ENCODE data around the gene IVD. TPM values are rescaled to one million over a fixed set of nuclear protein-coding genes. Genes with fewer than 3 reads are reported as not detected.

Gene IVD
- total RNA-seq, 1 experiment from 2014 or later = 93.1 TPM

DNA sequence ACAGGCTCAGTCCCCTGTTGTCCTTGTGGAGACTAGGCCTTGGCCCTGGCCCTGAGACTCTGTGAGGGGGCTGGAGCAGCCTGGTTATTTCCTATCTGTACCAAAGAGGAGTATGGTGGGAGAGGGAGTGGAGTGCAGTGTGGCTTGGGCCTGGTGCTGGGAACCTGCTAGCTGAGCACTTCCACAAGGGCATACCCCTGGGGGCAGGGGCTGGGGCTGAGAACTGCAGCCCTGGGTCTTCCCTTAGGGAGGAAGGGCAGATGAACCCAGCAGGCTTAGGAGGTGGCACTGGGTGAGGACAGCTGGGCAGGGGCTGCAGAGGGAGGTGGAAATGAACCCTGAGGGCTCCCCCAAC lies 61.6 kb downstream of the IVD start:
- no peak overlapping the region for H2AK5ac ChIP-seq (ENCODE audit: insufficient read length, low read length)
- no peak overlapping the region for H2BK5ac ChIP-seq (ENCODE audit: insufficient read length, low read length)
- no peak overlapping the region for H3K4ac ChIP-seq (ENCODE audit: low read depth, low read length)
- H2BK12ac ChIP-seq (ENCODE audit: insufficient read length, low read depth, low read length) = no peak overlapping the region
- H3K9me3 ChIP-seq (ENCODE audit: control insufficient read depth, low read depth, low read length) = no peaks in the 10 kb centered on the region
- H3K27me3 ChIP-seq (ENCODE audit: insufficient read depth, low read length) = no peaks in the 10 kb centered on the region
- no peaks in the 10 kb centered on the region for H3K79me2 ChIP-seq (ENCODE audit: insufficient read depth, low read length)
- H3K23ac ChIP-seq (ENCODE audit: insufficient read length, low read depth, low read length) = no peak overlapping the region
- H3K9me3 Mint-ChIP-seq = no peaks in the 10 kb centered on the region
- H4K20me1 ChIP-seq (ENCODE audit: control insufficient read depth, insufficient read depth, insufficient read length) = peaks cover 4% of the 10 kb centered on the region
- no peaks in the 10 kb centered on the region; the same call in 1 of the 2 replicates for H3K4me1 ChIP-seq (ENCODE audit: insufficient read depth, low read length)
- TF ChIP-seq, protein P1, sequence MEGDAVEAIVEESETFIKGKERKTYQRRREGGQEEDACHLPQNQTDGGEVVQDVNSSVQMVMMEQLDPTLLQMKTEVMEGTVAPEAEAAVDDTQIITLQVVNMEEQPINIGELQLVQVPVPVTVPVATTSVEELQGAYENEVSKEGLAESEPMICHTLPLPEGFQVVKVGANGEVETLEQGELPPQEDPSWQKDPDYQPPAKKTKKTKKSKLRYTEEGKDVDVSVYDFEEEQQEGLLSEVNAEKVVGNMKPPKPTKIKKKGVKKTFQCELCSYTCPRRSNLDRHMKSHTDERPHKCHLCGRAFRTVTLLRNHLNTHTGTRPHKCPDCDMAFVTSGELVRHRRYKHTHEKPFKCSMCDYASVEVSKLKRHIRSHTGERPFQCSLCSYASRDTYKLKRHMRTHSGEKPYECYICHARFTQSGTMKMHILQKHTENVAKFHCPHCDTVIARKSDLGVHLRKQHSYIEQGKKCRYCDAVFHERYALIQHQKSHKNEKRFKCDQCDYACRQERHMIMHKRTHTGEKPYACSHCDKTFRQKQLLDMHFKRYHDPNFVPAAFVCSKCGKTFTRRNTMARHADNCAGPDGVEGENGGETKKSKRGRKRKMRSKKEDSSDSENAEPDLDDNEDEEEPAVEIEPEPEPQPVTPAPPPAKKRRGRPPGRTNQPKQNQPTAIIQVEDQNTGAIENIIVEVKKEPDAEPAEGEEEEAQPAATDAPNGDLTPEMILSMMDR (conservative IDR thresholded peaks at IDR 0.05) = no peak
- DNase-seq = no peak
- no peak overlapping the region for H4K5ac ChIP-seq (ENCODE audit: insufficient read length, low read depth, low read length)
- H2BK20ac ChIP-seq (ENCODE audit: low read depth, low read length, poor library complexity, severe bottlenecking) = no peak overlapping the region
- H3K36me3 Mint-ChIP-seq (ENCODE audit: insufficient read depth in 1 of 3, low read depth in 3 of 3) = peaks cover 23 to 46% (median 43%) of the 10 kb centered on the region in 3 experiments; a peak in 6 of 7 replicates
- peaks cover 14 to 18% of the 10 kb centered on the region in 2 experiments for H3K4me1 Mint-ChIP-seq
- no peak overlapping the region for H3K9ac ChIP-seq (ENCODE audit: extremely low read depth, insufficient read length, low read length)
- no peak overlapping the region; a peak in 1 of 5 replicates for H3K4me3 Mint-ChIP-seq
- H3K18ac ChIP-seq (ENCODE audit: insufficient read length, low read depth, low read length) = no peak overlapping the region
- no peak overlapping the region for H2BK120ac ChIP-seq (ENCODE audit: low read depth, low read length, poor library complexity, severe bottlenecking)
- no peak overlapping the region for H3K56ac ChIP-seq (ENCODE audit: insufficient read length, low read depth, low read length)
- no peak overlapping the region for H3K4me2 ChIP-seq (ENCODE audit: insufficient read depth, insufficient read length, low read length)
- H3K27ac Mint-ChIP-seq = no peak overlapping the region; a peak in 1 of 7 replicates
- no peak overlapping the region for H2BK15ac ChIP-seq (ENCODE audit: low read depth, low read length)
- peaks cover 10% of the 10 kb centered on the region for H3K23me2 ChIP-seq (ENCODE audit: insufficient read length, low read depth, low read length, poor library complexity, severe bottlenecking)
- H4K8ac ChIP-seq (replicated peaks; ENCODE audit: insufficient read length, low read depth, low read length) = no peak overlapping the region
- no peak overlapping the region for H2AFZ ChIP-seq (ENCODE audit: low read length)
- no peaks in the 10 kb centered on the region for H3K27me3 Mint-ChIP-seq (ENCODE audit: low read depth)
- no peak overlapping the region for H4K91ac ChIP-seq (ENCODE audit: insufficient read length, low read depth, low read length)
- no peak overlapping the region for H3T11ph ChIP-seq (ENCODE audit: low read length)
- H3K79me1 ChIP-seq (ENCODE audit: insufficient read depth, low read depth, low read length, poor library complexity, severe bottlenecking) = no peaks in the 10 kb centered on the region
- H3K14ac ChIP-seq (ENCODE audit: insufficient read depth, low read length) = no peak overlapping the region; the same call in 1 of the 2 replicates
- no peak overlapping the region for H3K27ac ChIP-seq (ENCODE audit: insufficient read length, low read depth, low read length)
